OCI-LY3 (cell line): ENCODE data around the gene UNC80.

ENCODE experiments used
- CTCF ChIP-seq: fragments of 200-600, 300-600 bp; sonication (generic); IDR thresholded peaks from 2 replicates; pipeline ENCODE4 v1.5.1; 2014; ENCODE audit warnings: antibody characterized with exemption, low read length, low read depth
- EZH2phosphoT487 ChIP-seq: fragments of 200-600 bp; shearing (Covaris generic); IDR thresholded peaks from 2 replicates; pipeline ENCODE4 v1.6.1; 2018; ENCODE audit warnings: antibody characterized with exemption, mixed run types, low read depth

GRCh38 chr2:209753020-209753419 lies 18.6 kb upstream of the UNC80 start:
- TF ChIP-seq CTCF (no peak), EZH2phosphoT487 (no peak)
